RWPE1 (cell line): ENCODE data around the gene ARSB.

Experiments
- CTCF ChIA-PET: fragments of 350-600 bp; sonication (Branson Sonifier 250); formaldehyde crosslinking; extraction: SDS; loops from one replicate; lab custom pipeline; 2021; lab: Yijun Ruan, JAX
- POLR2A ChIA-PET: fragments of 400-600 bp; formaldehyde crosslinking; extraction: SDS; loops from one replicate; lab custom pipeline; 2020; ENCODE audit warnings: antibody characterized with exemption; ENCODE audit not compliant: low non-redundant PET; lab: Yijun Ruan, JAX
- DNase-seq: peaks from one replicate; pipeline ENCODE4 v3.0.0; 2012; ENCODE audit warnings: low spot score
- H3K27ac ChIP-seq: fragments of 450-650 bp; 2 replicates; pipeline ENCODE4 v1.5.1; 2017
- CTCF ChIP-seq: fragments of 450-650 bp; conservative IDR thresholded peaks from 2 replicates; pipeline ENCODE4 v1.5.1; 2017; ENCODE audit warnings: low read depth, mild to moderate bottlenecking

The ARSB gene

GRCh38 chr5:78979117-78979742 lies 5.9 kb downstream of the ARSB start:
- no peak overlapping the region for H3K27ac ChIP-seq
- ChIA-PET CTCF (no interaction called here), POLR2A (no interaction called here)
- DNase-seq = no peak
- TF ChIP-seq CTCF = no peak

- no peak for DNase-seq
- no peak for TF ChIP-seq CTCF
- ChIA-PET CTCF (no interaction called here), POLR2A (no interaction called here)
- H3K27ac ChIP-seq = no peak overlapping the region
Measured at GRCh38 chr5:78975035-78975434, 10.1 kb downstream of the ARSB start.

- H3K27ac ChIP-seq = no peak overlapping the region
- no peak for DNase-seq
- TF ChIP-seq CTCF = no peak
- POLR2A ChIA-PET = no interaction called here
- CTCF ChIA-PET = no interaction called here
Measured at GRCh38 chr5:78974601-78975000, 10.5 kb downstream of the ARSB start.

GRCh38 chr5:78974011-78974410 lies 11.1 kb downstream of the ARSB start:
- DNase-seq = no peak
- ChIA-PET CTCF (no interaction called here), POLR2A (no interaction called here)
- H3K27ac ChIP-seq = no peak overlapping the region
- TF ChIP-seq CTCF = no peak

- ChIA-PET CTCF (interaction anchor here (0.6 kb wide), 1 partner anchor 58 kb away, joined by 4 read pairs; no protein-coding TSS in a partner anchor), POLR2A (no interaction called here)
- DNase-seq = no peak
- H3K27ac ChIP-seq = no peak overlapping the region
- no peak for TF ChIP-seq CTCF
Measured at GRCh38 chr5:78972654-78973428, 12.3 kb downstream of the ARSB start.

- no peak for TF ChIP-seq CTCF
- CTCF ChIA-PET = interaction anchor here (0.8 kb wide), 1 partner anchor 12 kb away, joined by 5 read pairs; no protein-coding TSS in a partner anchor
- POLR2A ChIA-PET = no interaction called here
- DNase-seq = no peak
- H3K27ac ChIP-seq = no peak overlapping the region
Measured at GRCh38 chr5:78971998-78972397, 13.1 kb downstream of the ARSB start.
